Liver (tissue), 3 donors: ENCODE results near the gene INPP5A.

ENCODE experiments used
- CTCF ChIP-seq: fragments of 150-350 bp; IDR thresholded peaks from 2 replicates; pipeline ENCODE4 v1.5.1; 2017; ENCODE audit warnings: improper control_type of control experiment, low read depth, low read length; ENCODE audit not compliant: missing input control
- JUND ChIP-seq, 2 donors: IDR thresholded peaks; 2 replicates each; pipeline ENCODE4 v1.6.1; 2016; ENCODE audit warnings: antibody characterized with exemption in 2 of 2
- MAX ChIP-seq: IDR thresholded peaks from 2 replicates; pipeline ENCODE4 v1.6.1; 2016; ENCODE audit warnings: antibody characterized with exemption
- RAD21 ChIP-seq, 2 donors: IDR thresholded peaks; 2 replicates each; pipeline ENCODE4 v1.6.1; 2016; ENCODE audit warnings: antibody characterized with exemption in 2 of 2, mild to moderate bottlenecking in 2 of 2
- REST ChIP-seq: IDR thresholded peaks from 2 replicates; pipeline ENCODE4 v1.6.1; 2016; ENCODE audit warnings: antibody characterized with exemption, mild to moderate bottlenecking
- ZBTB33 ChIP-seq: IDR thresholded peaks from 2 replicates; pipeline ENCODE4 v1.6.1; 2016; ENCODE audit warnings: antibody characterized with exemption
- donor health status: healthy.
- donor health status: healthy.

GRCh38 chr10:132539431-132539839 is 1.8 kb downstream of the INPP5A start:
- TF ChIP-seq JUND (IDR thresholded peaks at IDR 0.05) (no peak), CTCF (no peak), RAD21 (IDR thresholded peaks at IDR 0.05) (peak; percentile 16 to 57), REST (peak; percentile 43), MAX (no peak), ZBTB33 (no peak)
